Naive thymus-derived CD8-positive, alpha-beta T cell (primary cell): ENCODE data around the gene MAD1L1. TPM values are rescaled to one million over a fixed set of nuclear protein-coding genes. Genes with fewer than 3 reads are reported as not detected.

Experiments used
- ATAC-seq, 2 donors: fragments of 150-1000 bp; cut with Tn5 transposase in 1 of 2; sonication (Bioruptor Pico), chemical (Tn5 transposase) in 1 of 2; 1 replicate in 1 of 2; 2 replicates in 1 of 2; pipeline ENCODE4 v1.10.0; 2021; ENCODE audit warnings: mild to moderate bottlenecking in 2 of 2, moderate library complexity in 2 of 2
- POLR2A ChIA-PET: fragments of 350-600 bp; sonication (Branson Sonifier 250); formaldehyde crosslinking; loops from one replicate; lab custom pipeline; 2021; ENCODE audit warnings: antibody characterized with exemption; lab: Charles Lee
- DNase-seq, 10 donors: peaks; one replicate each; pipeline versions ENCODE4 v3.0.0 to v3.0.0-alpha.2; 2020 to 2022
- H3K27ac Mint-ChIP-seq, 10 donors: one replicate each; pipeline ENCODE4 v1.8.0; 2020 to 2022; ENCODE audit warnings: mild to moderate bottlenecking in 10 of 10, mixed read lengths in 10 of 10, moderate library complexity in 4 of 10, inconsistent platforms in 1 of 10
- H3K27me3 Mint-ChIP-seq, 5 donors: one replicate each; pipeline ENCODE4 v1.8.0; 2021 to 2022; ENCODE audit warnings: mixed read lengths in 5 of 5
- H3K36me3 Mint-ChIP-seq, 3 donors: one replicate each; pipeline ENCODE4 v1.8.0; 2020 to 2022; ENCODE audit warnings: mixed read lengths in 3 of 3, mild to moderate bottlenecking in 2 of 3, inconsistent platforms in 1 of 3
- H3K4me1 Mint-ChIP-seq, 4 donors: one replicate each; pipeline ENCODE4 v1.8.0; 2021 to 2022; ENCODE audit warnings: mixed read lengths in 4 of 4
- H3K4me3 Mint-ChIP-seq, 10 donors: one replicate each; pipeline ENCODE4 v1.8.0; 2020 to 2022; ENCODE audit warnings: mild to moderate bottlenecking in 10 of 10, mixed read lengths in 10 of 10, moderate library complexity in 6 of 10, inconsistent platforms in 1 of 10
- H3K9me3 Mint-ChIP-seq, 9 donors: one replicate each; pipeline ENCODE4 v1.8.0; 2020 to 2022; ENCODE audit warnings: mixed read lengths in 9 of 9, mild to moderate bottlenecking in 3 of 9, inconsistent platforms in 1 of 9, moderate library complexity in 1 of 9
- polyA plus RNA-seq, 3 donors: library from polyadenylated mRNA; unstranded; fragments of 300-500 nt; fragmentation: Illumina TruSeq; gene quantifications; one replicate each; pipeline ENCODE4 v1.2.3, GENCODE V29; 2021
- total RNA-seq, 8 experiments: library from RNA in 2 of 8; stranded (reverse) in 2 of 8; gene quantifications; one replicate each; pipeline ENCODE4 v1.2.3 and lab custom pipeline; 2021 to 2026

Gene MAD1L1
- total and polyA plus RNA-seq, 5 experiments from 2014 or later, result 84.5 to 243 (median 146) TPM

DNA sequence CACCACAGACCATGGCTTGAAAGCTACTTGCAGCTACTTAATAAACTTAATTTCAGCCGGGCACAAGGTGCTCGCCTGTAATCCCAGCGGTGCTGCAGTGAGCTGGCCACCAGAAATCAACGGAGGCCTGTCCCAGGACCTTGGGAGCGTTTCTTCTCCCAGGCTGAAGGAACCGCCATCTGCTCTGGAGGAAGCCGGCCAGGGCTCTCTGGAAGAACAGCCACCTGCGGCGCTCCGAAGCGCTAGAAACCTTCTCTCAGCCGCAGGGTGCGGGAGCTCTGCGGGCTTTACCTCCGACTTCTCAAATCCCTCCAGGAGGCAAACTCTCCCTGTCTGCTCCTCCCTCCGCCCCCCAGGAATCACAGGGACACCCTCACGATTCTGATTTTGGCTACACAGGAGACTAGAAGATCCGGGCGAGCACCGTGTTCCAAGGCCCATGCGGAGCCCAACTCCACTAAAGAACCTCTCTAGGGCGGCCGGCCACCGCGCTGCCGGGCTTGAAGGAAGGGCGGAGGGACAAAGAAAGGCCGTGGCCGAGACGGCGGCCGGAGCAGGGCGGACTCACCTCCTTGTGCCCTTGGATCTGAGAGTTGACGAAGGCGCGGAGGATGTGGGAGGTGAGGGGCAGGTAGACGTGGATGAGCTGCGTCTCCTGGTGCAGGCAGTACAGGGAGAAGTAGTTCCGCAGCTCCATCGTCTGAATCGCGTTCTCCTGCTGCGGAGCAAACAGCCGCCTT is 23.7 kb upstream of the MAD1L1 start:
- POLR2A ChIA-PET, result no interaction called here
- no peak for ATAC-seq
- no peaks in the 10 kb centered on the region for H3K9me3 Mint-ChIP-seq
- H3K27me3 Mint-ChIP-seq, result no peaks in the 10 kb centered on the region
- no peak for DNase-seq
- H3K27ac Mint-ChIP-seq, result no peak overlapping the region
- H3K4me1 Mint-ChIP-seq, result peaks cover 4 to 15% (median 10%) of the 10 kb centered on the region in 4 donors
- peaks cover 0 to 8% (median 0%) of the 10 kb centered on the region in 3 donors for H3K36me3 Mint-ChIP-seq
- H3K4me3 Mint-ChIP-seq, result no peak overlapping the region

DNA sequence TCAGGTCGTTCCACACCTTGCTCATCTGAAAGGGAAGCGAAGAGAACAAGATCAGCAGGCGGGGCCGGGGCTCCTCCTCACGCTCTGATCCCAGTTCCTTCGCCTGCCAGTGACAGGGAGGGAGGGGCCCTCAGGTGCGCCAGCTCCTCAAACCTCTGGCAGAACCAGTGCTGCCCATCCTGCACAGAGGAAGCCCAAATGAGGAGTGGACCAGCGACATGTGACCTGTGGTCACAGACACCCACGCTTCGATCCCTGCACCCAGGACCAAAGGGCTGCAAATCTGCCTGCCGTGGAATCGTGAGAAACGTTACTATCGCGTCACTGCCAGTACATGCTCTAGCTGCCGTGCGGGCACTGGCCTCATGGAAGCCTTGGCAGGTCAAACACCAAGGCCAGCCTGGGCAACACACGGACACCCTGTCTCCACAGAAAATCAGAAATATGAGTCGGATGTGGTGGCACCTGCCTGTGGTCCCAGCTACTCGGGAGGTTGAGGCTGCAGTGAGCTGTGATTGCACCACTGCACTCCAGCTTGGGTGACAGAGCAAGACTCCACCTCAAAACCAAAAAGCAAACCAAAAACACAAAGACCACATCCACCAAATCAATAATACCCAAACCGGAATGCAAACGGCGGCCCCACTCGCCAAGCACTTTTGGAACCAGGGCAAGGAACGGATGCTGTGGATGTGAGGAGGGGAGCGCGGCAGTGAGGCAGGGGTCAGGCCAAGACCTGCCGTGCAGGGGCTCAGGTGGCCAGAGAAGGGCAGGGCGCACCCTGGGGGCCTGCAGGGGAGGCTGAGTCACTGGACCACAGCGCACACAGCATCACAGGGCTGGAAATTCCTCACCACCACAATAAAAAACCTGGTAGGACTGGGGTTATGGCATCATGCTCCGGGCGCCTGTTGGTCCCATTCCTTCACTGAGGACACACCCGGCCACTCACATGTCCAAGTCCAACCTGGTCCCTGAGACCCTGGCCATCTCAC is 22.7 kb upstream of the MAD1L1 start:
- no peak for ATAC-seq
- Mint-ChIP-seq H3K9me3 (no peaks in the 10 kb centered on the region), H3K4me1 (peaks cover 3 to 14% (median 9%) of the 10 kb centered on the region in 4 donors), H3K27me3 (no peaks in the 10 kb centered on the region), H3K4me3 (no peak overlapping the region), H3K36me3 (peaks cover 0 to 10% (median 3%) of the 10 kb centered on the region in 3 donors), H3K27ac (peak overlapping the region in 3 of 10 donors; percentile 33 to 61 (median 50))
- no peak for DNase-seq
- POLR2A ChIA-PET, result no interaction called here

DNA sequence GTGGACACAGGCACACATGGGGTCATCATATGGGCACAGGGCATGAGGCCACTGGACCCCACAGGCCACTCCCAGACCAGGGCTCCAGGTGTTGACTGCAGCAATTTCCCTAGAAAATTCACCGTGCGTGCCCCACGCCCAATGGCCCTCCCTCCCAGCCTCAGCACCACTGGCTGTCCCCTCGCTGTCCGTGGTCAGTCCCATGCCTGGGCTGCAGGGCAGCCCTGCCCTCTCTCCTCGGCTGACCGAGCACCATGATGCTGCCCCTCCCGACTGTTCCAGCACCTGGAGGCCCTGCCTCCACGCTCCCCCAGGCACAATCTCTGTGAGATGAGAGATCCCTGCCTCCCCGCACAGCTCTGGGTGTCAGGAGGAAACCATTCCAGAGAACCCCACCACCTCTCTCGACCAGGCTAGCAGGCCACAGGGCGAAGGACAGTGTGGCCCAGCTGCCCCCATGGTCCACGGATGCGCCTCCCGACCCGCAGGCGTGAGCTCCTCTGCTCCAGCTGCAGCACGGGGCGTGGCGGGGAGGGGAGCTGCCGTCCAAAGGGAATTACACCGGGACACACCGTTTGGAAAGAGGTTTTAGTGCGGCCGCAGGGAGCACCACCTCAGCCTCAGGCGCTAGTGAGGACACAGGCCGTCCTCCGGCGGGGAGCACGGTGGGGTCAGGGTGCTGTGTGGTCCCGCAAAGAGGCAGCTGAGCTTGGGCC is 21.8 kb upstream of the MAD1L1 start:
- ATAC-seq (no peak), DNase-seq (no peak)
- Mint-ChIP-seq H3K36me3 (peaks cover 0 to 13% (median 3%) of the 10 kb centered on the region in 3 donors), H3K27me3 (no peaks in the 10 kb centered on the region), H3K27ac (no peak overlapping the region), H3K4me1 (peaks cover 3 to 15% (median 11%) of the 10 kb centered on the region in 4 donors), H3K4me3 (peak overlapping the region in 1 of 10 donors; percentile 14), H3K9me3 (no peaks in the 10 kb centered on the region)
- POLR2A ChIA-PET, result no interaction called here

DNA sequence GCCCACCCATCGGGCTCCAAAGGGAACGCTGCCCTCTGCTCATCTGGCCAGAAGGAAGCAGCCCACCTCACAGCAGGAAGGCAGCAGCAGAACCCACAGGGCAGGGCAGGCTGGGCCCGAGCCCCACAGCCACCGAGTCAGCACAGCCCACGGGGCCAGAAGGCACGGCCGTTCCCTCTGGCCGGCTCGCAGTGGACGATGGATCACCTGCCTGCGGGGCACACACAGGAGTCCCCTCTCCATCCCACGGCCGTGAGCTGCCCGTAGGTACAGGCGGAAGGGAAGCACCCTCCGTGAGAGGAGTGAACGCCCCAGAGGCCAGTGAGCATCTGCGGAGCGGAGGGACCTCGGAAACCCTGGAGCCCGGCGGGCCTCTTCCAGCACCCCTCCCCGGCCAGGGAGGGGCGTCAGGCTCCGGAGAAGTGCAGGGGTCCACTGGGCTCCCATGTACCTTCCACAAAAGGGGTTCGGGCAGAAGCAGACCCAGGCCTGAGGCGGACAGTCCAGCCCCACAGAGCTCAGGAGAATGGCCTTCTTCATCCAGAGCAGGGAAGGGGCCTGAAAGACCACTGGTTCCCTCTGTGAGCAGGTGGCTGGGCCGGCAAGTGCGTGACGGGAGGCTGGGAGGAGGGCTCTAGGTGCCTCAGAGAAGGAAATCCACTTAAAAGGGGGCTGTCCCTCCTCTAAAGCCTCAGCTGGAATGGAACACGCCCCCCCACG is 20.9 kb upstream of the MAD1L1 start:
- no peak overlapping the region for H3K27ac Mint-ChIP-seq
- POLR2A ChIA-PET, result no interaction called here
- H3K4me1 Mint-ChIP-seq, result peaks cover 7 to 23% (median 19%) of the 10 kb centered on the region in 4 donors

DNA sequence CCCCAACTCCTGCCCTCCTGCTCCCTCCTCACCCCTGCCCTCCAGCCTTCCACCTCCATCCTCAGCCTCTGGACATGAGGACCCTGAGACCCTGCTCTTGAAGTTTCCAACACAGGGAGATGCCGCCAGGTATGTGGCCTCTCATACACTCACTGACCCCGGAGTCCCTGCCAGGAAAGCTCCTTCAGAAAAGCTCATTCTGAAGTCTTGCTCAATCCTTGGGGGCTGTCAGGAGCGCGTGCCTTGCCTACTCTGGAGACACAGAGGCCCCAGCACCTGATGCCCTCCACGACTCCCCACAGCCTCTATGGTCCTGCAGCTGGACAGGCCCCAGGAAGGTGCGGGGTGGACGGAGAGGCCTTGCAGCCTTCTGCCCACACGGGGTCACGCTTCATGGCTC is 20.3 kb upstream of the MAD1L1 start:
- H3K27ac Mint-ChIP-seq, result peak overlapping the region in 1 of 10 donors; percentile 73

More for the DNA sequence above, 20.9 kb upstream of the MAD1L1 start:
- H3K4me3 Mint-ChIP-seq, result no peak overlapping the region
- DNase-seq (no peak), ATAC-seq (no peak)
- no peaks in the 10 kb centered on the region for H3K27me3 Mint-ChIP-seq
- H3K36me3 Mint-ChIP-seq, result peaks cover 0 to 13% (median 3%) of the 10 kb centered on the region in 3 donors
- no peaks in the 10 kb centered on the region for H3K9me3 Mint-ChIP-seq

DNA sequence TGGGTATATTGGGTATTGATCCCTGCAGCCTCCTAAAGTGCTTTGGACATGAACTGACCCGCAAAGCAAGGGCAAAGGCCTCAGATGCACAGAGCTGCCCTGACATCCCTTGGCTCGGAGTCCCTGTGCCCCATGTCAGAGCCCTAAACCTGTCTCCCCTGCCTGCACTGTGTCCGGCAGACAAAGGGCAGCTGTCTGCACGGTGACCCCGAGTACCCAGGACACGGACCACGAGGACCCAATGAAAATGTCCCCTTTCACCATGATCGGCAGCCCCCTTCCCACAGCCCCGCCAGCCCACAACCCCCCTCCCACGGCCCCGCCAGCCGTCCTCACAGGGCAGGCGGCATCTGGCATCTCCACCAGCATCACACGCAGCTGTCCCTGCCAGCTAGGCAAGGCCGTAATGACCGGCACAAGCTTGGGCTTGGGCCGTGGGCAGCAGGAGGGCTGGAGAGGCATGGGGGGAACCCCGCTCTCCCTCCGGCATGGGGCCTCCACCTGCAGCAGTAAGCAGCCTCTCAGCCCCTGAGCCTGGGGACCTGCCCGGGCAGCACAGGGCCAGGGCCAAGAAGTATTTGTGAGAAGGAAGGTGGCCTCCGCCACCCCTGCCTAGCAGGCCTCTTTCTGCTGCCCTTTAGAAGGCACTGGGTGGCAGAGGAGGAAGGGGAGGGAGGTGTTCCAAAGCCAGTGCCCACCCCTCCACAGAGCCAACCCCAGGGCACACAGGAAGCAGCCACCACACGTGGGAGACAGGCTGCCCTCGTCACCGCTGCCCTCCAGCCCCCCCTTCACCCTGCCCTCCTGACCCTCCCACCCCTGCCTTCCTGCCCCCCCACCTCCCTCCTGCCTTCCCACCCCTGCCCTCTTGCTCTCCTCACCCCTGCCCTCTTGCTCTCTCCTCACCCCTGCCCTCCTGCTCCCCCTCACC is 19.4 kb upstream of the MAD1L1 start:
- H3K4me1 Mint-ChIP-seq, result peaks cover 7 to 31% (median 27%) of the 10 kb centered on the region in 4 donors
- POLR2A ChIA-PET, result no interaction called here
- no peaks in the 10 kb centered on the region for H3K9me3 Mint-ChIP-seq
- H3K36me3 Mint-ChIP-seq, result peaks cover 0 to 10% (median 3%) of the 10 kb centered on the region in 3 donors
- peak overlapping the region in 1 of 10 donors; percentile 70 for H3K27ac Mint-ChIP-seq
- ATAC-seq, result peak; percentile 42 to 90
- no peak overlapping the region for H3K4me3 Mint-ChIP-seq
- DNase-seq, result peak in 3 of 10 donors; percentile 18 to 32 (median 20)
- H3K27me3 Mint-ChIP-seq, result no peaks in the 10 kb centered on the region

More for the DNA sequence above, 20.3 kb upstream of the MAD1L1 start:
- Mint-ChIP-seq H3K9me3 (no peaks in the 10 kb centered on the region), H3K4me1 (peaks cover 7 to 27% (median 24%) of the 10 kb centered on the region in 4 donors), H3K27me3 (no peaks in the 10 kb centered on the region), H3K36me3 (peaks cover 0 to 13% (median 3%) of the 10 kb centered on the region in 3 donors), H3K4me3 (no peak overlapping the region)
- no peak for ATAC-seq
- POLR2A ChIA-PET, result no interaction called here
- no peak for DNase-seq

DNA sequence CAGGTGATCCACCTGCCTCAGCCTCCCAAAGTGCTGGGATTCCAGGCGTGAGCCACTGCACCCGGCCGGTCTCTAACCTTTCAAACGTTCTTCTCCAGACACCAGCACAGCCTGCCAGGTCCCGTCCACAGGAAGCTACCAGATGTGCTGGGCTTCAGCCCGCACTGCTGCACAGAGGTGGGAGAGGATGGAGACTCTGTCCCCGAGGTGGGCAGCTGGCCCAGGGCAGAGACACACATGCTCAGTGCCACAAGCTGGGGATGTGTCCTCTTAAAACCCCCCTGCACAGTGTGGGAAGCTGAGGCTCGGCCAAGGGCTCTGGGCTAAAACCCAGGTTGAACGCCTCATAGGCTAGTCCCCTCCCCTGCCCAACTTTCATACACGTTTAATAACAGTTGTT is 18.6 kb upstream of the MAD1L1 start:
- Mint-ChIP-seq H3K36me3 (peaks cover 0 to 8% (median 3%) of the 10 kb centered on the region in 3 donors), H3K27me3 (no peaks in the 10 kb centered on the region), H3K4me3 (no peak overlapping the region), H3K27ac (peak overlapping the region in 1 of 10 donors; percentile 70), H3K4me1 (peaks cover 7 to 32% (median 27%) of the 10 kb centered on the region in 4 donors), H3K9me3 (no peaks in the 10 kb centered on the region)
- no peak for ATAC-seq
- DNase-seq, result no peak
- POLR2A ChIA-PET, result no interaction called here

DNA sequence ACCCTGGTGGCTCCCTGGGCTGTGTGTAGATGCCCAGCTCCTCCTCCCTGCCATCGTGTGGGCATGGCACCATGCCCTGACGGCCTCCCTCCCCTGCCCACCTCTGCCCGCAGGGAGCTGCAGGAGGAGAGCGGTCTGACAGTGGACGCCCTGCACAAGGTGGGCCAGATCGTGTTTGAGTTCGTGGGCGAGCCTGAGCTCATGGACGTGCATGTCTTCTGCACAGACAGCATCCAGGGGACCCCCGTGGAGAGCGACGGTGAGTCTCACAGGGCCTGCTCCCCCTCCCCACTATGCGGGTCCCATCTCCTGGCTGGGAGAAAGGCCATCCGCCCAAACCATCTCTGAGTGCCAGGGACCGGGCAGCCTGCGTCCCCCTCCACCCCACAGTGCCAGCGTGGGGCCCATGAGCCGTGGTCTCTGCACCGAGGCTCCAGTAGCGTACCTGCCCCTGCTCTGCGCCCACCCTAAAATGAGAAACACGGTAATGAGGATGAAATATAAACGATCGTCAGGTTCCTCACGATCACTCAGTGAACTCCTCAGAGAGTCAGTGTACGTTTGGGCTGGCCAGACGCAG is 17.1 kb upstream of the MAD1L1 start:
- ATAC-seq, result no peak
- H3K27ac Mint-ChIP-seq, result peak overlapping the region in 2 of 10 donors; percentile 66 to 80

DNA sequence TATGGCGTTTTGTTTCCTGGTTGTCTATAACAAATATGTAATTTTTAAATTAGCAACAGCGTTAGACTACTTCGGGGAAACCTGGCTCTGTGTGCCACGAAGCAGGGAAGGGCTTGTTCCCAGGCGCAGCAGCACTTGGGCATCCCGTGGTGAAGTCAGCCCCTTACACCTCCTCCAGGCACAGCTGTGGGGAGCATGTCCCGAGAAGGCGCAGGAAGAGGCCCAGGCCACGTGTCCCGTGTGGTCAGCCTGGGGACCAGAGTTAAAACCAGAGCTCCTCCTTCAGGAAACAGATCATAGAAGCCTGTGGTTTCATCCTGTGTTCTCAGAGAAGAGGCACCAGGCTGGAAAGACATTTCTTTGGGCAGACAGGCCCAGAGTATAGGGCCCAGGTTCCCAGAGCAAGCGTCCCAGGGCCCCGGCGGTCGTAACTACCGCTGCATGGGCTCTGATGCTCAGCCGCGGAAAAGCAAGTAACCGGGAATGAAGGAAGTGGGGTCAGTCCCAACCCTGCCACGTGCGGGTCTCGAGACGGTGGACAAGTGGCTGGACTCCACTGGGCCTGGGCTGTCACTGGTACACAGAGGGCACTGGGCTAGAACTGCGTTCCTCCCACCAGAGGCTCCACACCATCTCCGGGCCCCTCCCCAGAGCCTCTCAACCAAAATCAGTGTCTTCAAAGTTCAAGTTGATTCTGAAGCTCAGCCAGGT is 16.4 kb upstream of the MAD1L1 start:
- H3K4me3 Mint-ChIP-seq, result peak overlapping the region in 9 of 10 donors; percentile 18 to 69 (median 57)
- POLR2A ChIA-PET, result interaction anchor here (0.7 to 1.6 kb wide), 4 partner anchors 12 to 129 kb away, joined by 3 to 7 read pairs (median 4); no protein-coding TSS in a partner anchor
- H3K9me3 Mint-ChIP-seq, result no peaks in the 10 kb centered on the region
- H3K27me3 Mint-ChIP-seq, result no peaks in the 10 kb centered on the region
- peaks cover 0 to 10% (median 3%) of the 10 kb centered on the region in 3 donors for H3K36me3 Mint-ChIP-seq
- peak overlapping the region in 9 of 10 donors; percentile 11 to 91 (median 63) for H3K27ac Mint-ChIP-seq
- peaks cover 11 to 50% (median 34%) of the 10 kb centered on the region in 4 donors for H3K4me1 Mint-ChIP-seq
- ATAC-seq, result no peak
- DNase-seq, result no peak

More for the DNA sequence above, 17.1 kb upstream of the MAD1L1 start:
- Mint-ChIP-seq H3K36me3 (peaks cover 0 to 10% (median 3%) of the 10 kb centered on the region in 3 donors), H3K4me1 (peaks cover 8 to 46% (median 34%) of the 10 kb centered on the region in 4 donors), H3K9me3 (no peaks in the 10 kb centered on the region), H3K4me3 (no peak overlapping the region), H3K27me3 (no peaks in the 10 kb centered on the region)
- POLR2A ChIA-PET, result interaction anchor here (1.5 kb wide), 1 partner anchor 11 kb away, joined by 7 read pairs; no protein-coding TSS in a partner anchor
- DNase-seq, result no peak
